ENCODE measurements around the gene COX6A2. TPM values are rescaled to one million over a fixed set of nuclear protein-coding genes. Genes with fewer than 3 reads are reported as not detected.

COX6A2 gene
- total RNA-seq, 1 experiment from 2014 or later, result not detected

Other genes starting within 250 kb of the COX6A2 start
- 22.4 and 29.3 TPM in 2 replicates for gene FUS, start 248.2 kb downstream of the COX6A2 start, total RNA-seq (2014; rRNA removed; shearing (Covaris generic))
- 7.9 and 8.9 TPM in 2 replicates for gene PYCARD, start 225.6 kb downstream of the COX6A2 start, total RNA-seq (2014; rRNA removed; shearing (Covaris generic))
- not detected in 2 replicates for gene TRIM72, start 214.2 kb downstream of the COX6A2 start, total RNA-seq (2014; rRNA removed; shearing (Covaris generic))
- not detected in 2 replicates for gene PYDC1, start 211.2 kb downstream of the COX6A2 start, total RNA-seq (2014; rRNA removed; shearing (Covaris generic))
- gene ITGAM, start 168.4 kb downstream of the COX6A2 start, total RNA-seq (2014; rRNA removed; shearing (Covaris generic)), result not detected in 2 replicates
- gene ITGAX, start 73.2 kb downstream of the COX6A2 start, total RNA-seq (2014; rRNA removed; shearing (Covaris generic)), result 1.1 and 2.8 TPM in 2 replicates
- 0.05 TPM in 1 of 2 replicates, not detected in the other for gene ITGAD, start 35.0 kb downstream of the COX6A2 start, total RNA-seq (2014; rRNA removed; shearing (Covaris generic))
- 0.25 TPM in 1 of 2 replicates, not detected in the other for gene ZNF843, start 14.4 kb upstream of the COX6A2 start, total RNA-seq (2014; rRNA removed; shearing (Covaris generic))
- gene ARMC5, start 31.1 kb upstream of the COX6A2 start, total RNA-seq (2014; rRNA removed; shearing (Covaris generic)), result 8.6 and 17.7 TPM in 2 replicates
- gene TGFB1I1, start 43.8 kb upstream of the COX6A2 start, total RNA-seq (2014; rRNA removed; shearing (Covaris generic)), result 32.8 and 37.5 TPM in 2 replicates
- 0.10 TPM in 1 of 2 replicates, not detected in the other for gene SLC5A2, start 54.8 kb upstream of the COX6A2 start, total RNA-seq (2014; rRNA removed; shearing (Covaris generic))
- gene RUSF1, start 80.0 kb upstream of the COX6A2 start, total RNA-seq (2014; rRNA removed; shearing (Covaris generic)), result 29.7 and 47.8 TPM in 2 replicates
- gene AHSP, start 99.5 kb upstream of the COX6A2 start, total RNA-seq (2014; rRNA removed; shearing (Covaris generic)), result not detected in 2 replicates